Colon (tissue), 2 donors: Measurements from ENCODE around the gene SPAG16.
"Not testable (repeated sequence)": the region's sequence is repeated elsewhere in the genome, so short reads cannot be mapped to it uniquely, and the experiment has no call there.

Experiments
- FAIRE-seq: peaks from 2 replicates; lab custom pipeline; 2012; peaks lifted over from hg19 to GRCh38; lab: Jason Lieb, UNC
- donor health status: control.
- donor health status: control.

Gene SPAG16

GRCh38 chr2:213559053-213559452 is 274.8 kb downstream of the SPAG16 start:
- no peak for FAIRE-seq

- FAIRE-seq = no peak
Measured at GRCh38 chr2:213561759-213562158, 277.5 kb downstream of the SPAG16 start.

- FAIRE-seq = no peak
Measured at GRCh38 chr2:213562539-213563180, 278.4 kb downstream of the SPAG16 start.

GRCh38 chr2:213566846-213567245 is 282.6 kb downstream of the SPAG16 start:
- no peak for FAIRE-seq

- FAIRE-seq = no peak
Measured at GRCh38 chr2:213609570-213610170, 325.4 kb downstream of the SPAG16 start.

GRCh38 chr2:213627054-213627710 is 342.9 kb downstream of the SPAG16 start:
- FAIRE-seq = no peak

- no peak for FAIRE-seq
Measured at GRCh38 chr2:213627835-213628460, 343.7 kb downstream of the SPAG16 start.

GRCh38 chr2:213640738-213641425 is 356.6 kb downstream of the SPAG16 start:
- no peak for FAIRE-seq

GRCh38 chr2:213644926-213645325 is 360.7 kb downstream of the SPAG16 start:
- no peak for FAIRE-seq

GRCh38 chr2:213649176-213649575 is 364.9 kb downstream of the SPAG16 start:
- no peak for FAIRE-seq

GRCh38 chr2:213664817-213665216 is 380.6 kb downstream of the SPAG16 start:
- FAIRE-seq = no peak

- no peak for FAIRE-seq
Measured at GRCh38 chr2:213669657-213670056, 385.4 kb downstream of the SPAG16 start.

GRCh38 chr2:213678437-213679218 is 394.4 kb downstream of the SPAG16 start:
- no peak for FAIRE-seq

- no peak for FAIRE-seq
Measured at GRCh38 chr2:213679894-213680293, 395.6 kb downstream of the SPAG16 start.

GRCh38 chr2:213682276-213682675 is 398.0 kb downstream of the SPAG16 start:
- FAIRE-seq = no peak

GRCh38 chr2:213688133-213688532 is 403.9 kb downstream of the SPAG16 start:
- FAIRE-seq = no peak

- not testable (repeated sequence) for FAIRE-seq
Measured at GRCh38 chr2:213688825-213689224, 404.6 kb downstream of the SPAG16 start.

- no peak for FAIRE-seq
Measured at GRCh38 chr2:213689585-213689984, 405.3 kb downstream of the SPAG16 start.

- no peak for FAIRE-seq
Measured at GRCh38 chr2:213691351-213691750, 407.1 kb downstream of the SPAG16 start.

GRCh38 chr2:213696442-213696841 is 412.2 kb downstream of the SPAG16 start:
- no peak for FAIRE-seq

- not testable (repeated sequence) for FAIRE-seq
Measured at GRCh38 chr2:213701365-213701764, 417.1 kb downstream of the SPAG16 start.
